ENCODE measurements around the gene PLEKHA6.

DNA sequence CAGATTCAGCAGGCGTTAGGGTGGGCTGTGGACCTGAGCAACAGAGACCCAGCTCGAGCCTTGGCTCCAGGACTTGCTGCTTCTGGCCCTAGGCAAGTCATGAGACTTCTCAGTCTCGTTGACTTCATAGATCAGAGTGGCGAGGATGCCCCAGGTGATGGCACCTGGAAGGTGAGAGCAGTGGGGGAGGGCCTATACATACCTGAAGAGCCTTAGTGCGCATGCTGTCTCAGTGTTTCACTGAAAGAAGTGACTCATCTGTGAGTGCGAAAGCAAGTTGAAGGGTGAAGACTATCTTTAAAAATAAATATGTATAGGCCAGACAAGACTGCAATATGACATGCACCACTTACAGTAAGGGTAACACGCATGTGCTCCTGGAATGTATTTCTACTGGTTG lies 10.1 kb downstream of the PLEKHA6 start:
- TF ChIP-seq POLR2A (IDR thresholded peaks at IDR 0.05; ENCODE audit: low read length): no peak
- no peak for TF ChIP-seq GATA1 (IDR thresholded peaks at IDR 0.05; ENCODE audit: low read depth, low read length)

All from erythroblast (primary cell).